ENCODE measurements around the gene TOMM20.

The TOMM20 gene

DNA sequence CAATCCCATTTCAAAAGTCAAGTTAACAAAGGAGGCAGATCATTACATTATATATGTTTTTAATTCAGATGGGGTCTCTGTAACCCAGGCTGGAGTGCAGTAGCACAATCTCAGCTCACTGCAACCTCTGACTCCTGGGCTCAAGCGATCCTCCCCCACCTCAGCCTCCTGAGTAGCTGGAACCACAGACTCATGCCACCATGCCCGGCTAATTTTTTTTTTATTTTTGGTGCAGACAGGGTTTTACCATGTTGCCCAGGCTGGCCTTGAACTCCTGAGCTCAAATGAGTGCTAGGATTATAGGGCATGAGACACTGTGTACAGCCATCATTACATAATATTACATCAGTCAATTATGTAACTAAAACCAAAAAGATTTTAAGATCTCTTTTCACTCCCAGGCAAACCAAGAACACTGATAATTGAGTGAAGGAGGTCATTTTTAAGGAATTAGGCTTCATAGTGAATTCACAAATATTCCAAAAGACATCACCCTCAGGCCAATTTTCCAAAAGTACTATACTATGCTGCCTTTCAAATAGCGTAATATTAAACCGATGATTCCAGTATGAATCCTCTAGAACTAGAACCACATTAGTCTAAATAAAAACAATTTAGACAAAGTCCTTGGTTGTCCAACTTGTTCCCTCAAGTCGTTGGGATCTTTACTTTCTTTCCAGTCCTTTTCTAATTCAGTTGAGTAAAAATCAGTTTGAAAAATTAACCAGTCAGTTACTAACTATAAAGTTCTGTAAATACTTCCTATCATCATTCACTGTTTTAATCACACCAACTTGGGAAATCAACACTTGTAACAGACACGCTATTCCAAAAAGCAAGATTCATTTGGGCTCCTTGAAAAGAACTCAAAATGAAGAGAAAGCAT is 16.1 kb downstream of the TOMM20 start:
- Histone ChIP-seq H3K4me3 (ENCODE audit: low read depth in 1 of 2, low read length in 1 of 2) (no peak overlapping the region), H3K36me3 (peaks cover 69% of the 10 kb centered on the region), H3K9me3 (no peaks in the 10 kb centered on the region), H3K27ac (no peak overlapping the region), H3K27me3 (no peaks in the 10 kb centered on the region), H3K4me1 (ENCODE audit: control insufficient read depth in 1 of 2, insufficient read depth in 1 of 2, low read depth in 1 of 2, low read length in 1 of 2) (no peaks in the 10 kb centered on the region)
- TF ChIP-seq, protein P1, sequence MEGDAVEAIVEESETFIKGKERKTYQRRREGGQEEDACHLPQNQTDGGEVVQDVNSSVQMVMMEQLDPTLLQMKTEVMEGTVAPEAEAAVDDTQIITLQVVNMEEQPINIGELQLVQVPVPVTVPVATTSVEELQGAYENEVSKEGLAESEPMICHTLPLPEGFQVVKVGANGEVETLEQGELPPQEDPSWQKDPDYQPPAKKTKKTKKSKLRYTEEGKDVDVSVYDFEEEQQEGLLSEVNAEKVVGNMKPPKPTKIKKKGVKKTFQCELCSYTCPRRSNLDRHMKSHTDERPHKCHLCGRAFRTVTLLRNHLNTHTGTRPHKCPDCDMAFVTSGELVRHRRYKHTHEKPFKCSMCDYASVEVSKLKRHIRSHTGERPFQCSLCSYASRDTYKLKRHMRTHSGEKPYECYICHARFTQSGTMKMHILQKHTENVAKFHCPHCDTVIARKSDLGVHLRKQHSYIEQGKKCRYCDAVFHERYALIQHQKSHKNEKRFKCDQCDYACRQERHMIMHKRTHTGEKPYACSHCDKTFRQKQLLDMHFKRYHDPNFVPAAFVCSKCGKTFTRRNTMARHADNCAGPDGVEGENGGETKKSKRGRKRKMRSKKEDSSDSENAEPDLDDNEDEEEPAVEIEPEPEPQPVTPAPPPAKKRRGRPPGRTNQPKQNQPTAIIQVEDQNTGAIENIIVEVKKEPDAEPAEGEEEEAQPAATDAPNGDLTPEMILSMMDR (IDR thresholded peaks at IDR 0.05): no peak

GRCh38 chr1:235111107-235111506 is 17.5 kb downstream of the TOMM20 start:
- Histone ChIP-seq H3K4me1 (ENCODE audit: control insufficient read depth in 1 of 2, insufficient read depth in 1 of 2, low read depth in 1 of 2, low read length in 1 of 2) (no peaks in the 10 kb centered on the region), H3K27me3 (no peaks in the 10 kb centered on the region), H3K4me3 (ENCODE audit: low read depth in 1 of 2, low read length in 1 of 2) (no peak overlapping the region), H3K27ac (no peak overlapping the region), H3K36me3 (peaks cover 67% of the 10 kb centered on the region), H3K9me3 (no peaks in the 10 kb centered on the region)
- TF ChIP-seq, protein P1 (IDR thresholded peaks at IDR 0.05): no peak

GRCh38 chr1:235108876-235109275 is 19.8 kb downstream of the TOMM20 start:
- Histone ChIP-seq H3K4me1 (ENCODE audit: control insufficient read depth in 1 of 2, insufficient read depth in 1 of 2, low read depth in 1 of 2, low read length in 1 of 2) (peaks cover 6 to 8% of the 10 kb centered on the region in 2 experiments), H3K9me3 (no peaks in the 10 kb centered on the region), H3K4me3 (ENCODE audit: low read depth in 1 of 2, low read length in 1 of 2) (no peak overlapping the region), H3K36me3 (peaks cover 54% of the 10 kb centered on the region), H3K27me3 (no peaks in the 10 kb centered on the region), H3K27ac (no peak overlapping the region)
- TF ChIP-seq, protein P1 (IDR thresholded peaks at IDR 0.05): no peak

DNA sequence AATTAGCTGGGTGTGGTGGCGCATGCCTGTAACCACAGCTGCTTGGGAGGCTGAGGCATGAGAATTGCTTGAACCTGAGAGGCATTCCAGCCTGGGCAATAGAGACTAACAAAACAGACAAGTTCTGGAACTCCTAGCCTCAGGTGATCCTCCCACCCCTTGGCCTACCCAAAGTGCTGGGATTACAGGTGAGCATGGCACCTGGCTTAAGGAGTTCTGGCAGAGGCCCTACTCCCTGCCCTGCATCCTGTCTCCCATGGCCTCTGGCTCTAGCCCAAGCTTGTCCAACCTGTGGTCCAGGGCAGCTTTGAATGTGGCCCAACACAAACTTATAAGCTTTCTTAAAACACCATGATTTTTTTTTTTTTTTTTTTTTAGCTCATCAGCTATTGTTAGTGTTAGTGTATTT is 20.4 kb downstream of the TOMM20 start:
- TF ChIP-seq, protein P1 (IDR thresholded peaks at IDR 0.05): no peak
- Histone ChIP-seq H3K36me3 (peaks cover 47% of the 10 kb centered on the region), H3K27me3 (peaks cover under 1% of the 10 kb centered on the region)

DNA sequence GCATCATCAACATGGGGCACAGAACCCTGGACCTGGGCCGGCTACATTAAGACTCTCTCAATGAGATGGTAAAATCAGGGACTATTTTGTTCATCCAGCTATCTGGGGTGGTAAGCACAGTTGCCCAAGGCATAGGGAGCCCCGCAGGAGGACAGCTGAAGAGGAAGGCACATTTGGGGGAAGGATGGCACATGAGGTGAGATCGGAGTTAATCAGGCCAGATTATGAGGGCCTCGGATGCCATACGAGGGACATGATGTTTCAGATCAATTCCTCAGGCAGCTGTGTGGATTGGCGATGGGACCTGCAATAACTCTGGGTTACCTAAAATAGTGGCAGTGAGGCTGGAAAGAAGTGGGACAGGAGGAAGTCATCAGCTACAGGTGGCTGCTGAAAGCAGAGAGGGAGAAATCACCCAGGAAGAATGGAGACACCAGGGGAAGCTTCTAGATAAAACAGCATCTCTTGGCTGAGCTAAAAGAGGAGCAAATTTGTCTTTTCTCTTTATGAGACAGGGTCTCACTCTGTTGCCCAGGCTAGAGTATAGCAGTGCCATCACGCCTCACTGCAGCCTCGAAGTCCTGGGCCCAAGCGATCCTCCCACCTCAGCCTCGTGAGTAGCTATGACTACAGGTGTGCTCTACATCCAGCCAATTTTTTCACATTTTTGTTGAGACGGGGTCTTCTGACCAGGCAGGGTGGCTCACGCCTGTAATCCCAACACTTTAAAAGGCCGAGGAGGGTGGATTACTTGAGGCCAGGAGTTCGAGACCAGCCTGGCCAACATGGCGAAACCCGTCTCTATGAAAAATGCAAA is 21.1 kb downstream of the TOMM20 start:
- peaks cover 6% of the 10 kb centered on the region for H3K27me3 ChIP-seq
- no peak overlapping the region for H3K27ac ChIP-seq
- H3K36me3 ChIP-seq: peaks cover 43% of the 10 kb centered on the region
- no peaks in the 10 kb centered on the region for H3K9me3 ChIP-seq
- no peak overlapping the region for H3K4me3 ChIP-seq (ENCODE audit: low read depth in 1 of 2, low read length in 1 of 2)
- TF ChIP-seq, protein P1 (IDR thresholded peaks at IDR 0.05): no peak
- H3K4me1 ChIP-seq (ENCODE audit: control insufficient read depth in 1 of 2, insufficient read depth in 1 of 2, low read depth in 1 of 2, low read length in 1 of 2): peaks cover 6 to 8% of the 10 kb centered on the region in 2 experiments

More for the DNA sequence above, 20.4 kb downstream of the TOMM20 start:
- Histone ChIP-seq H3K4me3 (ENCODE audit: low read depth in 1 of 2, low read length in 1 of 2) (no peak overlapping the region), H3K9me3 (no peaks in the 10 kb centered on the region), H3K4me1 (ENCODE audit: control insufficient read depth in 1 of 2, insufficient read depth in 1 of 2, low read depth in 1 of 2, low read length in 1 of 2) (peaks cover 6 to 8% of the 10 kb centered on the region in 2 experiments), H3K27ac (no peak overlapping the region)
